Measurements from ENCODE around the gene PROSER1. TPM values are rescaled to one million over a fixed set of nuclear protein-coding genes. Genes with fewer than 3 reads are reported as not detected.

The PROSER1 gene
- total and polyA plus RNA-seq, 10 donors, result 12.8 to 52.2 (median 35.4) TPM

GRCh38 chr13:38965281-38965680, 72.6 kb downstream of the PROSER1 start:
- 78 to 92% (median 82%) methylated on average over 4 of the region's 4 CpGs for WGBS, 5 donors
- H3K27me3 ChIP-seq (replicated peaks in 1 of 7), result no peaks in the 10 kb centered on the region
- no peak for TF ChIP-seq CTCF (IDR thresholded peaks at IDR 0.05 in 8 of 11, conservative IDR thresholded peaks at IDR 0.05 in 3 of 11)
- no peak for TF ChIP-seq POLR2AphosphoS5 (IDR thresholded peaks at IDR 0.05)
- no peak for TF ChIP-seq POLR2A (IDR thresholded peaks at IDR 0.05)

GRCh38 chr13:38960175-38960574, 77.7 kb downstream of the PROSER1 start:
- H3K4me1 ChIP-seq, result no peaks in the 10 kb centered on the region
- H3K36me3 ChIP-seq, result no peaks in the 10 kb centered on the region
- no peak overlapping the region for H3K4me3 ChIP-seq
- TF ChIP-seq POLR2A (IDR thresholded peaks at IDR 0.05) (no peak), CTCF (IDR thresholded peaks at IDR 0.05 in 8 of 11, conservative IDR thresholded peaks at IDR 0.05 in 3 of 11) (no peak), POLR2AphosphoS5 (IDR thresholded peaks at IDR 0.05) (no peak)
- no peak overlapping the region for H3K27ac ChIP-seq
- intact Hi-C loops (cut with DNase I; ENCODE audit: low total_unique reads), result no loop called here
- DNase-seq, result no peak
- H3K9me3 ChIP-seq, result peaks cover 0 to 28% (median 2%) of the 10 kb centered on the region in 8 donors
- H3K27me3 ChIP-seq (replicated peaks in 1 of 7), result no peaks in the 10 kb centered on the region

More at GRCh38 chr13:38965281-38965680, 72.6 kb downstream of the PROSER1 start:
- peaks cover 0 to 13% (median under 1%) of the 10 kb centered on the region in 8 donors for H3K9me3 ChIP-seq
- no peak overlapping the region for H3K4me3 ChIP-seq
- H3K36me3 ChIP-seq, result no peaks in the 10 kb centered on the region
- no peaks in the 10 kb centered on the region for H3K4me1 ChIP-seq
- no peak for DNase-seq
- H3K27ac ChIP-seq, result no peak overlapping the region
- intact Hi-C loops (cut with DNase I; ENCODE audit: low total_unique reads), result no loop called here

Other genes starting within 250 kb of the PROSER1 start
- not detected for gene STOML3, start 47.3 kb downstream of the PROSER1 start, total RNA-seq
- gene STOML3, start 47.3 kb downstream of the PROSER1 start, polyA plus RNA-seq, result not detected
- gene NHLRC3, start 367 bp upstream of the PROSER1 start, total RNA-seq, result 10 to 100 TPM; 22.6 to 51.7 (median 38.8) TPM
- 10 to 100 TPM; 10.1 to 14.5 (median 11.2) TPM for gene NHLRC3, start 367 bp upstream of the PROSER1 start, polyA plus RNA-seq

Measured in spleen (tissue), 11 donors.